ENCODE results near the gene GSTA4.

The GSTA4 gene

GRCh38 chr6:52995089-52995912 is at the start of gene GSTA4:
TSS of gene GSTA4 (minus strand) at chr6:52995284. CDS start at chr6:52994243, 1,041 bp downstream.
- TF ChIP-seq GATA1 (IDR thresholded peaks at IDR 0.05; ENCODE audit: low read depth, low read length) (peak; percentile 13), POLR2A (IDR thresholded peaks at IDR 0.05; ENCODE audit: low read length) (peak; percentile 65)
- peak; percentile 98 for DNase-seq

GRCh38 chr6:53044572-53044971 is 49.5 kb upstream of the GSTA4 start:
- DNase-seq = no peak
- TF ChIP-seq GATA1 (IDR thresholded peaks at IDR 0.05; ENCODE audit: low read depth, low read length) (no peak), POLR2A (IDR thresholded peaks at IDR 0.05; ENCODE audit: low read length) (no peak)

- peak; percentile 23 to 39 for DNase-seq
- TF ChIP-seq POLR2A (IDR thresholded peaks at IDR 0.05; ENCODE audit: low read length) (no peak), GATA1 (IDR thresholded peaks at IDR 0.05; ENCODE audit: low read depth, low read length) (no peak)
These were observed 49.0 kb upstream of the GSTA4 start for GRCh38 chr6:53044071-53044470.

GRCh38 chr6:53043581-53043980 is 48.5 kb upstream of the GSTA4 start:
- DNase-seq = no peak
- TF ChIP-seq GATA1 (IDR thresholded peaks at IDR 0.05; ENCODE audit: low read depth, low read length) (no peak), POLR2A (IDR thresholded peaks at IDR 0.05; ENCODE audit: low read length) (no peak)

GRCh38 chr6:53042112-53042511 is 47.0 kb upstream of the GSTA4 start:
- TF ChIP-seq POLR2A (IDR thresholded peaks at IDR 0.05; ENCODE audit: low read length) = no peak
- TF ChIP-seq GATA1 (IDR thresholded peaks at IDR 0.05; ENCODE audit: low read depth, low read length) = no peak
- DNase-seq = peak; percentile 21 to 57

- no peak for DNase-seq
- TF ChIP-seq GATA1 (IDR thresholded peaks at IDR 0.05; ENCODE audit: low read depth, low read length) = no peak
- no peak for TF ChIP-seq POLR2A (IDR thresholded peaks at IDR 0.05; ENCODE audit: low read length)
These were observed 46.3 kb upstream of the GSTA4 start for GRCh38 chr6:53041356-53041755.

GRCh38 chr6:53038596-53038995 is 43.5 kb upstream of the GSTA4 start:
- TF ChIP-seq POLR2A (IDR thresholded peaks at IDR 0.05; ENCODE audit: low read length) = no peak
- TF ChIP-seq GATA1 (IDR thresholded peaks at IDR 0.05; ENCODE audit: low read depth, low read length) = no peak
- DNase-seq = no peak

- TF ChIP-seq POLR2A (IDR thresholded peaks at IDR 0.05; ENCODE audit: low read length) (no peak), GATA1 (IDR thresholded peaks at IDR 0.05; ENCODE audit: low read depth, low read length) (no peak)
- no peak for DNase-seq
These were observed 43.1 kb upstream of the GSTA4 start for GRCh38 chr6:53038141-53038540.

- no peak for DNase-seq
- no peak for TF ChIP-seq GATA1 (IDR thresholded peaks at IDR 0.05; ENCODE audit: low read depth, low read length)
- TF ChIP-seq POLR2A (IDR thresholded peaks at IDR 0.05; ENCODE audit: low read length) = no peak
These were observed 40.6 kb upstream of the GSTA4 start for GRCh38 chr6:53035549-53036213.

- no peak for DNase-seq
- TF ChIP-seq POLR2A (IDR thresholded peaks at IDR 0.05; ENCODE audit: low read length) (no peak), GATA1 (IDR thresholded peaks at IDR 0.05; ENCODE audit: low read depth, low read length) (no peak)
These were observed 38.7 kb upstream of the GSTA4 start for GRCh38 chr6:53033764-53034163.

- DNase-seq = no peak
- no peak for TF ChIP-seq GATA1 (IDR thresholded peaks at IDR 0.05; ENCODE audit: low read depth, low read length)
- TF ChIP-seq POLR2A (IDR thresholded peaks at IDR 0.05; ENCODE audit: low read length) = no peak
These were observed 37.8 kb upstream of the GSTA4 start for GRCh38 chr6:53032849-53033248.

GRCh38 chr6:53031281-53031680 is 36.2 kb upstream of the GSTA4 start:
- TF ChIP-seq GATA1 (IDR thresholded peaks at IDR 0.05; ENCODE audit: low read depth, low read length) = no peak
- no peak for TF ChIP-seq POLR2A (IDR thresholded peaks at IDR 0.05; ENCODE audit: low read length)
- DNase-seq = no peak

- DNase-seq = no peak
- TF ChIP-seq POLR2A (IDR thresholded peaks at IDR 0.05; ENCODE audit: low read length) = no peak
- TF ChIP-seq GATA1 (IDR thresholded peaks at IDR 0.05; ENCODE audit: low read depth, low read length) = no peak
These were observed 34.7 kb upstream of the GSTA4 start for GRCh38 chr6:53029761-53030160.

- no peak for DNase-seq
- no peak for TF ChIP-seq POLR2A (IDR thresholded peaks at IDR 0.05; ENCODE audit: low read length)
- no peak for TF ChIP-seq GATA1 (IDR thresholded peaks at IDR 0.05; ENCODE audit: low read depth, low read length)
These were observed 34.2 kb upstream of the GSTA4 start for GRCh38 chr6:53029257-53029656.

GRCh38 chr6:53028467-53028866 is 33.4 kb upstream of the GSTA4 start:
- no peak for TF ChIP-seq POLR2A (IDR thresholded peaks at IDR 0.05; ENCODE audit: low read length)
- no peak for TF ChIP-seq GATA1 (IDR thresholded peaks at IDR 0.05; ENCODE audit: low read depth, low read length)

More at GRCh38 chr6:53028467-53028866, 33.4 kb upstream of the GSTA4 start:
- no peak for DNase-seq

Measured in erythroblast (primary cell).